ENCODE measurements around the gene KCNC1. TPM values are rescaled to one million over a fixed set of nuclear protein-coding genes. Genes with fewer than 3 reads are reported as not detected.

KCNC1 gene
- total and polyA plus RNA-seq, 2 of the 13 experiments (the other 11 are each of a cell fraction or from before 2014, with no cell fraction given) = 0.01 to 0.04 TPM

- TF ChIP-seq ZMAT3 (CRISPR knock-in tag; conservative IDR thresholded peaks at IDR 0.05) = 0 out of 2 replicates have a peak, but pooled peaks have one; percentile 53
- TF ChIP-seq KDM4B (CRISPR knock-in tag; IDR thresholded peaks at IDR 0.05) = 0 out of 2 replicates have a peak, but pooled peaks have one; percentile 52
- TF ChIP-seq ZBTB26 (CRISPR knock-in tag; IDR thresholded peaks at IDR 0.05; ENCODE audit: borderline replicate concordance) = 0 out of 2 replicates have a peak, but pooled peaks have one; percentile 37
- 0 out of 2 replicates have a peak, but pooled peaks have one; percentile 22 for TF ChIP-seq GFI1 (CRISPR knock-in tag; IDR thresholded peaks at IDR 0.05; ENCODE audit: borderline replicate concordance)
- peak in 1 of 2 experiments; percentile 55; a peak in 1 of 4 replicates for TF ChIP-seq KLF16 (CRISPR knock-in tag; IDR thresholded peaks at IDR 0.05)
- peak; percentile 75 for TF ChIP-seq MEIS2 (CRISPR knock-in tag; IDR thresholded peaks at IDR 0.05)
- peak; percentile 78; the same call in 1 of the 2 replicates for TF ChIP-seq HBP1 (CRISPR knock-in tag; IDR thresholded peaks at IDR 0.05; ENCODE audit: low read depth)
- TF ChIP-seq EEA1 (CRISPR knock-in tag; IDR thresholded peaks at IDR 0.05; ENCODE audit: borderline replicate concordance) = no peak
- TF ChIP-seq ATF7-NPFF (CRISPR knock-in tag; IDR thresholded peaks at IDR 0.05; ENCODE audit: low read depth) = 0 out of 2 replicates have a peak, but pooled peaks have one; percentile 34
- no peak for TF ChIP-seq ASH2L (IDR thresholded peaks at IDR 0.05; ENCODE audit: insufficient read length, low read depth, low read length)
- TF ChIP-seq ZBTB2 (CRISPR knock-in tag; IDR thresholded peaks at IDR 0.05; ENCODE audit: low read depth) = 0 out of 2 replicates have a peak, but pooled peaks have one; percentile 10
- TF ChIP-seq HOXA7 (CRISPR knock-in tag; IDR thresholded peaks at IDR 0.05) = no peak
- 0 out of 2 replicates have a peak, but pooled peaks have one; percentile 23 for TF ChIP-seq ZNF710 (CRISPR knock-in tag; IDR thresholded peaks at IDR 0.05; ENCODE audit: borderline replicate concordance)
- TF ChIP-seq ZBTB25 (CRISPR knock-in tag; IDR thresholded peaks at IDR 0.05) = 0 out of 2 replicates have a peak, but pooled peaks have one; percentile 27
- TF ChIP-seq MXI1 (IDR thresholded peaks at IDR 0.05; ENCODE audit: borderline replicate concordance, low read depth, low read length) = peak; percentile 53; the same call in 1 of the 3 replicates
- TF ChIP-seq HNRNPK (IDR thresholded peaks at IDR 0.05; ENCODE audit: low read depth, low read length, poor library complexity, severe bottlenecking) = peak; percentile 67
- no peak for TF ChIP-seq ZNF746 (CRISPR knock-in tag; IDR thresholded peaks at IDR 0.05)
- no peak for TF ChIP-seq ZNF572 (CRISPR knock-in tag; IDR thresholded peaks at IDR 0.05)
Observed at GRCh38 chr11:17734986-17735817, 621 bp downstream of the KCNC1 start (continued).

Measured in HepG2 (cell line).